ENCODE data around the gene CDC14B.

CDC14B gene

DNA sequence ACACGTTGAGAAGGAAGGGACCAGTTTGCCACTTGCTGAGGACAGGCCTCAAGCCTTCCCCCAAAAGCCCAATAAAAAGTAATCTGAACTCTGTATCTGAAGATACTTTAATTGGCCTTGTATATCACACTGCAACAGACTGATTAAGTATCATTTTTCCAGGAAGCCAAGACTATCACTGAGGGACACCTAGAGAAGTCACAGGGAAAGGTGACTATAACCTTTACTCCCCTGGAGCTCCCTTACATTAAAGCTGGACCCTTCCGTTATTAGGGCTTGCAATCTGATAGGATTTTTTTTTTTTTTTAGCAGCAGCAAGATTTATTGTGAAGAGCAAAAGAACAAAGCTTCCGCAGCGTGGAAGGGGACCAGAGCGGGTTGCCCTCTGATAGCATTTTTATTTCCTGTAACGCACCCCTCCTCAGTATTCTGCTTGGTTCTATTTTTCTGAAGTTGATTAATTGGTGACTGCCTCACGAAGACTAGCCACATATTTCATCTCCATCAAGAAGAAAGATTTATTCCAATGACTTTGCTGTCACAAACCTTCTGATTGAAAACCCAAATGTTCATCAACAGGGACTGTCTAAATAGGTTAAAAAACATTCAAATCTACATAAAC is 2.7 kb downstream of the CDC14B start:
- TF ChIP-seq, protein P1, sequence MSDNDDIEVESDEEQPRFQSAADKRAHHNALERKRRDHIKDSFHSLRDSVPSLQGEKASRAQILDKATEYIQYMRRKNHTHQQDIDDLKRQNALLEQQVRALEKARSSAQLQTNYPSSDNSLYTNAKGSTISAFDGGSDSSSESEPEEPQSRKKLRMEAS (IDR thresholded peaks at IDR 0.05): no peak
- TF ChIP-seq YY1 (IDR thresholded peaks at IDR 0.05; ENCODE audit: low read depth) (no peak), TEAD4 (IDR thresholded peaks at IDR 0.05) (no peak), USF1 (IDR thresholded peaks at IDR 0.05) (no peak), EGR1 (IDR thresholded peaks at IDR 0.05) (no peak), FOXM1 (IDR thresholded peaks at IDR 0.05; ENCODE audit: borderline replicate concordance, low read depth) (no peak)

DNA sequence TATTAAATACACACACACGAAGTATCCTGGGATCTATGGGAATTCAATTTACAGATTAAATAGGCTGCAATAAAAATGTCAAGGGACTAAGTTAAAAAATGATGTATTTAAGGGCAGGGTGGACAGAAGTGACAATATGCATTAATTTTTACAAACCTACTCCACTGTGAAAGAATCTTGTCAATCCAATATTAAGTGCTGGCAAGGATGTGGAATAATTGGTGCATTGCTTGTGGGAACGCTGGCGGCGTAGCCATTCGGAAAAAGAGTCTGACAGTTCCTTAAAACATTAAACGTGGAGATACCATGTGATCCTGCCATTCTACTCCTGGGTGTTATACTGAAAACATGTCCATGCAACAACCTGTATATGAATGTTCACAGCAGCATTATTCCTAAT is 4.2 kb downstream of the CDC14B start:
- no peak for TF ChIP-seq USF1 (IDR thresholded peaks at IDR 0.05)

GRCh38 chr9:96614664-96615063 is 5.0 kb downstream of the CDC14B start:
- TF ChIP-seq CEBPB (IDR thresholded peaks at IDR 0.05): 0 out of 2 replicates have a peak, but pooled peaks have one; percentile 23

DNA sequence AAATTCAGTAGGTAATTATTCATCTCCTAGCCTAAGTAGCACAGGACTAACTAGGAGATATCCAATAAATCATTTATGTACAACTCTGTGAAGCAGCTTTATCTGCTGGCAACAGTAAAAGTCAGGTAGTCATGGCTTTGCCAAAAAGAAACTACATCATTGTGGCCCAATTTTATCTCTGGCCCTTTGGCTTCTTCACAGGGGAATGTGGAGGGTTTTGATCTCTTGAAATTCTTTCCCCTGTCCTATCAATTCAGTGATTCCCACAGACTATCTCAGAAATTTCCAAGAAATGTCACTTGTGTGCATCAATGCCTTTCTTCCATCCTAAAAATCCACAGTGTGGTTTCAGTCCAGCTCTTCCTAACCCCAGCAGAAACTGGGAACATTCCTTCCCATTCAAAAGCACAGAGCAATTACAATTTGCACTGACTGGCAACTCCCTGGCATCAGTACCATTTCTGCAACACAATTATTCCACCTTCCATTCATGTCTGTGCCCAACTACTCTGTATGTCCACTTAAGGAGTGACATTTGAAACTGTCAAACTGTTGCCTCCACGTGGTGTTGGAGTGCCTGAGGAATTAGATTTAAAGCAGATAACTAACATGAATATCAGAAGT is 6.6 kb downstream of the CDC14B start:
- TF ChIP-seq EP300 (IDR thresholded peaks at IDR 0.05; ENCODE audit: borderline replicate concordance) (no peak), CREB1 (IDR thresholded peaks at IDR 0.05; ENCODE audit: low read depth) (no peak), RAD21 (IDR thresholded peaks at IDR 0.05; ENCODE audit: low read depth) (no peak), TAF1 (IDR thresholded peaks at IDR 0.05; ENCODE audit: low read depth) (no peak), USF1 (IDR thresholded peaks at IDR 0.05) (no peak), CEBPB (IDR thresholded peaks at IDR 0.05) (no peak), ZBTB7A (IDR thresholded peaks at IDR 0.05; ENCODE audit: low read depth) (no peak), EGR1 (IDR thresholded peaks at IDR 0.05) (no peak), NFIC (IDR thresholded peaks at IDR 0.05) (no peak), TCF12 (IDR thresholded peaks at IDR 0.05; ENCODE audit: low read depth) (no peak), FOXM1 (IDR thresholded peaks at IDR 0.05; ENCODE audit: borderline replicate concordance, low read depth) (no peak)
- TF ChIP-seq, protein P1 (IDR thresholded peaks at IDR 0.05): no peak
- TF ChIP-seq, protein P2, sequence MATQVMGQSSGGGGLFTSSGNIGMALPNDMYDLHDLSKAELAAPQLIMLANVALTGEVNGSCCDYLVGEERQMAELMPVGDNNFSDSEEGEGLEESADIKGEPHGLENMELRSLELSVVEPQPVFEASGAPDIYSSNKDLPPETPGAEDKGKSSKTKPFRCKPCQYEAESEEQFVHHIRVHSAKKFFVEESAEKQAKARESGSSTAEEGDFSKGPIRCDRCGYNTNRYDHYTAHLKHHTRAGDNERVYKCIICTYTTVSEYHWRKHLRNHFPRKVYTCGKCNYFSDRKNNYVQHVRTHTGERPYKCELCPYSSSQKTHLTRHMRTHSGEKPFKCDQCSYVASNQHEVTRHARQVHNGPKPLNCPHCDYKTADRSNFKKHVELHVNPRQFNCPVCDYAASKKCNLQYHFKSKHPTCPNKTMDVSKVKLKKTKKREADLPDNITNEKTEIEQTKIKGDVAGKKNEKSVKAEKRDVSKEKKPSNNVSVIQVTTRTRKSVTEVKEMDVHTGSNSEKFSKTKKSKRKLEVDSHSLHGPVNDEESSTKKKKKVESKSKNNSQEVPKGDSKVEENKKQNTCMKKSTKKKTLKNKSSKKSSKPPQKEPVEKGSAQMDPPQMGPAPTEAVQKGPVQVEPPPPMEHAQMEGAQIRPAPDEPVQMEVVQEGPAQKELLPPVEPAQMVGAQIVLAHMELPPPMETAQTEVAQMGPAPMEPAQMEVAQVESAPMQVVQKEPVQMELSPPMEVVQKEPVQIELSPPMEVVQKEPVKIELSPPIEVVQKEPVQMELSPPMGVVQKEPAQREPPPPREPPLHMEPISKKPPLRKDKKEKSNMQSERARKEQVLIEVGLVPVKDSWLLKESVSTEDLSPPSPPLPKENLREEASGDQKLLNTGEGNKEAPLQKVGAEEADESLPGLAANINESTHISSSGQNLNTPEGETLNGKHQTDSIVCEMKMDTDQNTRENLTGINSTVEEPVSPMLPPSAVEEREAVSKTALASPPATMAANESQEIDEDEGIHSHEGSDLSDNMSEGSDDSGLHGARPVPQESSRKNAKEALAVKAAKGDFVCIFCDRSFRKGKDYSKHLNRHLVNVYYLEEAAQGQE (IDR thresholded peaks at IDR 0.05; ENCODE audit: low read depth): no peak

DNA sequence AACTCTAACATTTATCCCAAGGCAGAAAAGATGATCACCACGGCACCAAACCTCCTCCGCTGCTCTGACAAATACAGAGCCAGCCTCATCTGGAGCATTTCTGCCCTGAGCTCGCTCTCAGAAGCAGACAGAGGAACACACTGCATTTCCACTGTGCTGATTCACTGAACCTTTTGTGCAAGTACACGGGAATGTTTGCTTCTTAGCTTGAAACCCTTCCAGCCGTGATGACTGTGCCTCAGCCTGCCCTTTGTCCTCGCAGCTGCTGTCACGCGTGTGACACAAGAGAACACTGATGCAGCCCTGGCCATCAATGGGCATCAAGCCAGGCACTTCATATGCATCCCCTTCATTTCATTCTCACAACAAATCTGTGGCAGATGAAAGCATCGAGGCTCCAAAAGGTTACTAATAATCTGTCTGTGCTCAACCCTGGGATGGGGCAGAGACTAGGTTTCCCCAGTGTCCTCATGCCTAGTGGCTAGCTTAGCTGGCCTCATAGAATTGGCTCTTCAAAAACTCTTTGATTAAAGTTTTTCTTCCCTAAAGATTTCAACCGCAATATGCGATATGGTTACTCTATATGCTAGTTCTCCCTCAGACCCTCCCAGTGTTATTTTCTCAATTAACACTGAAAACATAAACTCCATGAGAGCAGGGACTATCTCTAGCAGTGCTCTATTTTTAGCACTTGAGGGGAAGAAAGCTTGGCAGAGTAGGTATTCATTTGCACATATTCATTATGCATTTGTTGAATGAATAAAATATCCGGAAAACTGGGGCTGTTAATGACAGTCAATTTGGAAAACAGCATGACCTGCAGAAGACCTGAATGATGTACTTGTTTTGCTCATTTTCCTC is 7.3 kb downstream of the CDC14B start:
- TF ChIP-seq EGR1 (IDR thresholded peaks at IDR 0.05) (no peak), TEAD4 (IDR thresholded peaks at IDR 0.05) (no peak), TCF12 (IDR thresholded peaks at IDR 0.05; ENCODE audit: low read depth) (no peak), RAD21 (IDR thresholded peaks at IDR 0.05; ENCODE audit: low read depth) (no peak), NFIC (IDR thresholded peaks at IDR 0.05) (no peak), CEBPB (IDR thresholded peaks at IDR 0.05) (no peak), ZBTB7A (IDR thresholded peaks at IDR 0.05; ENCODE audit: low read depth) (no peak), EP300 (IDR thresholded peaks at IDR 0.05; ENCODE audit: borderline replicate concordance) (no peak), TAF1 (IDR thresholded peaks at IDR 0.05; ENCODE audit: low read depth) (no peak), USF1 (IDR thresholded peaks at IDR 0.05) (no peak), FOXM1 (IDR thresholded peaks at IDR 0.05; ENCODE audit: borderline replicate concordance, low read depth) (no peak)
- TF ChIP-seq, protein P1 (IDR thresholded peaks at IDR 0.05): no peak
- TF ChIP-seq, protein P2 (IDR thresholded peaks at IDR 0.05; ENCODE audit: low read depth): no peak
